Fibroblast of pulmonary artery (primary cell): ENCODE data around the gene PLIN5.

ENCODE experiments used
- DNase-seq: peaks from one replicate; pipeline ENCODE4 v3.0.0-alpha.2; 2010; ENCODE audit warnings: low read depth
- H3K4me3 ChIP-seq: replicated peaks from 2 replicates; pipeline ENCODE4 v1.5.1; 2011; ENCODE audit warnings: low read depth, mild to moderate bottlenecking, control low read depth, low read length, moderate library complexity
- CTCF ChIP-seq: IDR thresholded peaks from 2 replicates; pipeline ENCODE4 v1.5.1; 2011; ENCODE audit warnings: mild to moderate bottlenecking, control low read depth, low read length, inconsistent platforms; ENCODE audit errors: missing control alignments

Gene PLIN5

GRCh38 chr19:4498694-4499093 lies 36.3 kb downstream of the PLIN5 start:
- no peak overlapping the region for H3K4me3 ChIP-seq
- DNase-seq: no peak
- TF ChIP-seq CTCF: no peak

GRCh38 chr19:4497770-4498389 lies 37.1 kb downstream of the PLIN5 start:
- H3K4me3 ChIP-seq: no peak overlapping the region
- no peak for TF ChIP-seq CTCF
- DNase-seq: no peak

GRCh38 chr19:4496304-4496703 lies 38.7 kb downstream of the PLIN5 start:
- H3K4me3 ChIP-seq: no peak overlapping the region

GRCh38 chr19:4495471-4495870 lies 39.6 kb downstream of the PLIN5 start:
- TF ChIP-seq CTCF: peak; percentile 5
- no peak for DNase-seq
- H3K4me3 ChIP-seq: no peak overlapping the region

More at GRCh38 chr19:4496304-4496703, 38.7 kb downstream of the PLIN5 start:
- TF ChIP-seq CTCF: no peak
- no peak for DNase-seq

GRCh38 chr19:4494691-4495064 lies 40.3 kb downstream of the PLIN5 start:
- H3K4me3 ChIP-seq: no peak overlapping the region
- DNase-seq: no peak
- TF ChIP-seq CTCF: no peak

- TF ChIP-seq CTCF: no peak
- H3K4me3 ChIP-seq: no peak overlapping the region
- DNase-seq: no peak
These were observed 40.9 kb downstream of the PLIN5 start for GRCh38 chr19:4493929-4494690.
